Ectodermal cell (in vitro differentiated cells): Measurements from ENCODE around the gene PHF10.
A peak's percentile ranks its signal among the peaks of the same experiment; 100 is the strongest.

ENCODE experiments used
- H3K27ac ChIP-seq: 2 replicates; pipeline ENCODE4 v1.7.0; 2013; ENCODE audit warnings: mild to moderate bottlenecking, low read depth, low read length; ENCODE audit not compliant: insufficient read depth, poor library complexity, severe bottlenecking
- H3K27me3 ChIP-seq: 2 replicates; pipeline ENCODE4 v1.7.0; 2013; ENCODE audit warnings: mild to moderate bottlenecking, low read length; ENCODE audit not compliant: insufficient read depth, control insufficient read depth, poor library complexity, severe bottlenecking
- H3K36me3 ChIP-seq: one replicate; pipeline ENCODE4 v1.7.0; 2013; ENCODE audit warnings: low read length; ENCODE audit not compliant: control insufficient read depth, insufficient read depth
- H3K4me1 ChIP-seq: one replicate; pipeline ENCODE4 v1.7.0; 2013; ENCODE audit warnings: low read length; ENCODE audit not compliant: control insufficient read depth, insufficient read depth
- H3K4me3 ChIP-seq: 2 replicates; pipeline ENCODE4 v1.7.0; 2013; ENCODE audit warnings: low read depth, low read length, control low read depth; ENCODE audit not compliant: insufficient read depth
- H3K9me3 ChIP-seq: 2 replicates; pipeline ENCODE4 v1.7.0; 2013; ENCODE audit warnings: mild to moderate bottlenecking, low read length, moderate library complexity; ENCODE audit not compliant: control insufficient read depth
- WGBS, 2 experiments: methylation state at CpG; one replicate each; pipeline ENCODE4 v1.1.7; 2013; ENCODE audit warnings: missing lambda C conversion rate in 2 of 2; 5-methylcytosine and 5-hydroxymethylcytosine counted together

PHF10 gene

DNA sequence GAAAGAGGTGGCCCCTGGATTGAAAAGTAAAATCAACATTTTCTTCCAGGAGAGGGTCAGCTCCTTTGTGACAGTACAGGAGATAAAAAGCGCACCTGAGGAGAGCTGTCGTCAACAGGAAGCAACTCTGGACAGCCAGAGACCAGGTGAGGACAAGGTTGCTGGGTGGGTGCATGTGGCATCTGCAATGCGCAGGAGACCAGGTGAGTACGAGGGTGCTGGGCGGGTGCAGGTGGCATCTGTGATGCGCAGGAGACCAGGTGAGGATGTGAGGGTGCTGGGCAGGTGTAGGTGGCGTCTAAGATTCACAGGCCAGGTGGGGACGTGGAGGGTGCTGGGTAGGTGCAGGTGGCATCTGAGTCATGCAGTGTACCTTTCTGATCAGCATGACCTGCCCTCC is 60.8 kb downstream of the PHF10 start:
- Histone ChIP-seq H3K4me3 (no peak overlapping the region), H3K27ac (no peak overlapping the region), H3K36me3 (peaks cover 41% of the 10 kb centered on the region), H3K4me1 (no peaks in the 10 kb centered on the region), H3K9me3 (no peaks in the 10 kb centered on the region), H3K27me3 (no peaks in the 10 kb centered on the region)
- 97 to 98% methylated on average over 8 of the region's 8 CpGs for WGBS, 2 experiments

DNA sequence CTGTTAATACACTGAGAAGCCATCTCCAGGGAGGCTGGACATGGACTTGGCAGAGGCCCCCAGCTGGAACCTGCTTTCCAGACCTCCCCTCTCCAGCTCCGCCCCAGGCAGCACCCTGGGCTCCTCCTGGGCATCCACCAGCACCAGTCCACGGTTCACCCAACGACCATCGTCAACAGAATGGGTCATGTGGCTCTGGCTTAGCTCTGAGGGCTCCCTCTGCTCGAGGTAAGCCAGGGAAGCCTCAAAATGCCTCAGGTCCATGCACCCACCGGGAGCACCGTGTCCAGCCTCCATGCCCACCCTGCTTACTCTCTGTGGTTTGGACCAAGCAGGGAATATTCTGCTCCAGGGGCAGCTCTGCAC is 62.9 kb downstream of the PHF10 start:
- 95% methylated on average over 7 of the region's 7 CpGs for WGBS, 2 experiments
- Histone ChIP-seq H3K9me3 (no peaks in the 10 kb centered on the region), H3K27ac (no peak overlapping the region), H3K27me3 (no peaks in the 10 kb centered on the region), H3K36me3 (peaks cover 46% of the 10 kb centered on the region), H3K4me3 (no peak overlapping the region), H3K4me1 (no peaks in the 10 kb centered on the region)

DNA sequence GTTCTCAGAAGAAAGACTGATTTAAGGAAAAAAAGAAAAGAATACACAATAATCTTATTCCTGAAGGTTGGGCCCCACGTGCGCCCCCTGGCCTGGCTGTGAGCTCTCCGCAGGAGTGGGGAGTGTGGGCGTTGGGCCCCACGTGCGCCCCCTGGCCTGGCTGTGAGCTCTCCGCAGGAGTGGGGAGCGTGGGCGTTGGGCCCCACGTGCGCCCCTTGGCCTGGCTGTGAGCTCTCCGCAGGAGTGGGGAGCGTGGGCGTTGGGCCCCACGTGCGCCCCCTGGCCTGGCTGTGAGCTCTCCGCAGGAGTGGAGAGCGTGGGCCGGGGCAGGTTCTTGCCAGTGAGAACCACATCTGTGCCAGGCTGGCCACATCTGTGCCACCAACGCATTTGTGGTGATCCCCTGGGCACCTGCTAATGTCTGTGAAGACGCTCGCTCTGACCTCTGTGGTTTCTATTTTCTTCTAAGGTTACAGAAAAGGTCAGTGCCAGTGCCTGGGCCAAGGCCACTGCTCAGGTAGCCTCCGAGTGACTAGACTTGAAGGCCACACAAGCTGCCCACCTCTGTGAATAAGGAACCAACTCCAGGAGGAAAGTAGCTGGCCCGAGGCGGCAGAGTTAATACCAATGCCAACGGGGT is 63.4 kb downstream of the PHF10 start:
- 95 to 96% methylated on average over 26 of the region's 26 CpGs for WGBS, 2 experiments

DNA sequence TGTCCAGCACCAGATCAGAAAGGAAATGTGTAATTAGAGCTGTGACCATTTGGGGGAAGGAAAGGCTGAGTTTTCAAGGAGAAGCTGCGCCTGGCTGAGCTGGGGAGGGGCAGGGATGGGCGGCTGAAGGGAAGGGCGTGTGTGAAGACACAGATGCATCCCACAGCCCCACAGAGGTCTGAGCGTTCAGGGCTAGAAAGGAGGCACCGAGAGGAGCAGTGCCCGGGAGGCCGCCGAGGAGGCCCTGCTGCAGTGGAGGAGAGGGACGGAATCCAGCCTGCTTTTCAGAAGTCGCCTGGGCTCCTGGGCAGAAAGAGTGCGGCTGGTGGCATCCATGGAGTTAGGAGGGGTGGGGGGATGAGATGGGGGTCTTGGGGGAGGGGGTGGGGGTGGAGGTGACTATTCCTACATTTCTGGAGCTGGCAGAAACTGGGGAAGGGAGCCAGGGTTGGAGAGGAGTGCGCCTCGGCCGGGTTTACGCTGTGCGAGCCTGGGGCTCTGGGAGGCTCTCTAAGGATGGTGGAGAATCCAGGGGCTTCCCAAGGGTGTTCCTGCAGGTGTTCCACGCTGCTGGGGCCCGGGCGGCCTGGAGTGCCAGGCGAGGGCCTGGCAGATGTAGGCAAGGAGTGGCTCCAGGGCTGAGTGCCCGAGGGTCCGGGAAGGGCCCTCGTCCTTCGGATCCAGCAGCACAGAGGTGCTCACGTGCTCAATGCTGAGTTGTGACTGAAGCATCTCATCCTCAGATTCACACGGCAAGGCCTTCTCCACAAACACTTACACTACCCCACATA is 64.3 kb downstream of the PHF10 start:
- H3K27ac ChIP-seq = no peak overlapping the region
- no peaks in the 10 kb centered on the region for H3K27me3 ChIP-seq
- no peak overlapping the region for H3K4me3 ChIP-seq
- no peaks in the 10 kb centered on the region for H3K4me1 ChIP-seq
- peaks cover 48% of the 10 kb centered on the region for H3K36me3 ChIP-seq
- no peaks in the 10 kb centered on the region for H3K9me3 ChIP-seq
- WGBS, 2 experiments = 95 to 96% methylated on average over 24 to 26 of the region's 26 CpGs

More for the DNA sequence above, 63.4 kb downstream of the PHF10 start:
- peaks cover 47% of the 10 kb centered on the region for H3K36me3 ChIP-seq
- H3K27me3 ChIP-seq = no peaks in the 10 kb centered on the region
- H3K4me3 ChIP-seq = no peak overlapping the region
- no peaks in the 10 kb centered on the region for H3K9me3 ChIP-seq
- H3K4me1 ChIP-seq = no peaks in the 10 kb centered on the region
- no peak overlapping the region for H3K27ac ChIP-seq

DNA sequence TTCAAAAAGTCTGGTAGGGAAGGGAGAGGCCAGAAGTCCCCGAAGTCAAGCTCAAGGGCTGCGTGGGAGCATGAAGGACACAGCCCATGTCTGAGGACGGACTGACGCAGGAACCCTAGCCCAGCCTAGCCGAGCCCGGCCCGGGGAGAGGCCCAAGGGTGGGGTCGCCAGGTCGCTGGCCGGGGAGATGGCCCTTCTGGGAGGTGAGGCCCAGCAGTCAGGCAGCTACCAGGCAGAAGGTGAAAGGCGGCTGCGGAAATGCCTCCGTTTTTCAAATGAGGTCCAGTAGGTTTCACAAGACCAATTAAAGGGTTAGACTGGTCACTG is 67.1 kb downstream of the PHF10 start:
- Histone ChIP-seq H3K27ac (no peak overlapping the region), H3K4me3 (no peak overlapping the region), H3K9me3 (no peaks in the 10 kb centered on the region), H3K4me1 (no peaks in the 10 kb centered on the region), H3K36me3 (peaks cover 36% of the 10 kb centered on the region), H3K27me3 (no peaks in the 10 kb centered on the region)
- 95 to 96% methylated on average over 13 of the region's 13 CpGs for WGBS, 2 experiments

DNA sequence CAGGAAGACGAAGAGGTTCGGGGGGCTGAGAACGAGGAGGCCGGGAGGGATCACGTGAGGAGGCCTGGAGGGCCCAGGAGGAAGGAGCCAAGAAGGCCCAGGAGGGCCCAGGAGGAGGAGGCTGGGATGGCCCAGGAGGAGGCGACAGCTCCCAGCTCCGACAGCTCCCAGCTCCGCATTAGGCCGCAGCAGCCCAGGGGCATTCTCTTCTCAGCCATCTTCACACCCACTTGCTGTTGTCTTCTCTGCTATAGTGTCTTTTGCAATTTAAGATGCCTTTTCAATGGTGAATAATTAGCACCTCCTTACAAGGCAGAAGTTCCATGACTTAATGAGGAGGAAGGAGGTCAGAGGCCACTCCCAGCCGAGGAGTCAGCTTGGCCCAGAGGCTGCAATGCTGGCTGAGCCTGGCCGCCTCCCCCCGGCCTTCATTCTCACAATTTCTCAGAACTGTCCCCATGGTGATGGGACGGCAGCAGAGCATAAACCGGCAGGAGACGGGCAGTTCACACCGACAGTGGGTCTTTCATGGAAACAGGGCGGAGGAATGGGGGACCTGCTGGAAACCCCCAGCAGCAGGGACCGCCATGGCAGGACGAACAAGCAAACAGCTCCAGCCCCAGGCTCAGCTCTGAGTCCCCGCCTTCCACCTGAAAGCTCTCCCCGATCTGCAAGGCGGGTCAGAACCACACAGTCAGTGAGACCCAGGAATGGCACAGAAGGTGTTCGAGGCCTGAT is 67.6 kb downstream of the PHF10 start:
- 92 to 94% methylated on average over 23 of the region's 23 CpGs for WGBS, 2 experiments
- no peak overlapping the region for H3K27ac ChIP-seq
- no peak overlapping the region for H3K4me3 ChIP-seq
- no peaks in the 10 kb centered on the region for H3K4me1 ChIP-seq
- no peaks in the 10 kb centered on the region for H3K9me3 ChIP-seq
- H3K27me3 ChIP-seq = no peaks in the 10 kb centered on the region
- peaks cover 34% of the 10 kb centered on the region for H3K36me3 ChIP-seq

DNA sequence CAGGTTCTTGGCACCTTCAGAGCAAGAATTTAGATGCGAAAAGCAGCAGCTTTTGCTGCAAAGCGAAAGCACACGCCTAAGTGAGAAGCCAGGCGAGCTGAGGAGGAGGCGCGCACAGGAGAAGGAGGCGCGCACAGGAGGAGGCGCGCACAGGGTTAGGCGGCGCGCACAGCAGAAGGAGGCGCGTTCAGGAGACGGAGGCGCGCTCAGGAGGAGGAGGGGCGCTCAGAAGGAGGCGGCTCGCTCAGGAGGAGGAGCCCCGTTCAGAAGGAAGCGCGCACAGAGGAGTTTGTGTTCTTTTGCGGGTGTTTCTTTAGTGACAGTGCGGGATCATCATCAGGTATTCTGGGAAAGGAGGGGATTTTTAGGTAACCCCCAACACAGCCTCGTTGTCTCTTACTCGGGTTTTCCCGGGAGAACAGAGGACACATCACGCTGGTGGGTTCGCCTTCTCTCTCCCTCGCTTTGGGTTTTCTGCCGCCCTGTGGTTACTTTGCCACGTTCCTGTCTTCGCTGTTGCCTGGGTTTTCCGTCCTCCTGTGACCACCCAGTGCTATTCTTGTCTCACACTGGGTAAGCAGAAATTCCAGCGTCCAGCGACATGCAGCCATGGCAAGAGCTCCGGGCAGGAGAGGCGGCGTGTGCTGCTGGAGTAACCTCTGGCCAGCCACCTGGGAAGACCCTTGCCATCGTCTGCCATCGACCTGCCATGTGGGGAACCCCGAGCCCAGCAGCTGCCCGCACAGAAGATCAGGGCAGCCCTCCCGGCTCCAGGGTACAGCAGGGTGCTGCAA is 69.5 kb downstream of the PHF10 start:
- no peaks in the 10 kb centered on the region for H3K4me1 ChIP-seq
- H3K36me3 ChIP-seq = peaks cover 31% of the 10 kb centered on the region
- WGBS, 2 experiments = 76 to 78% methylated on average over 46 of the region's 46 CpGs
- H3K27me3 ChIP-seq = no peaks in the 10 kb centered on the region
- peak overlapping the region; percentile 11 for H3K4me3 ChIP-seq
- no peak overlapping the region for H3K27ac ChIP-seq
- H3K9me3 ChIP-seq = no peaks in the 10 kb centered on the region
